Psoas muscle (tissue), 8 donors: ENCODE measurements around the gene CLIP3. TPM values are rescaled to one million over a fixed set of nuclear protein-coding genes. Genes with fewer than 3 reads are reported as not detected.

Source experiments
- ATAC-seq, 4 donors: fragments of 200-7000 bp; cut with Tn5 transposase; one replicate each; pipeline ENCODE4 v1.9.1; 2020; ENCODE audit warnings: moderate library complexity in 3 of 4, mild to moderate bottlenecking in 2 of 4
- DNase-seq, 2 donors: peaks; one replicate each; pipeline ENCODE4 v3.0.0-alpha.2; 2020
- H3K27ac ChIP-seq: fragments of 200-600 bp; one replicate; pipeline ENCODE4 v1.8.0; 2022
- H3K27me3 ChIP-seq, 3 donors: fragments of 200-600 bp in 1 of 3; one replicate each; pipeline versions ENCODE4 v1.6.1 to v1.8.0; 2013 to 2022; ENCODE audit warnings: low read length in 2 of 3, mild to moderate bottlenecking in 2 of 3, moderate library complexity in 1 of 3; ENCODE audit not compliant: insufficient read depth in 3 of 3
- H3K36me3 ChIP-seq, 2 donors: fragments of 200-600 bp in 1 of 2; one replicate each; pipeline versions ENCODE4 v1.6.1 to v1.8.0; 2013 to 2022; ENCODE audit warnings: low read depth in 1 of 2, mild to moderate bottlenecking in 1 of 2, moderate library complexity in 1 of 2; ENCODE audit not compliant: insufficient read depth in 1 of 2
- H3K4me1 ChIP-seq: fragments of 200-600 bp; one replicate; pipeline ENCODE4 v1.8.0; 2022
- H3K4me3 ChIP-seq: fragments of 200-600 bp; one replicate; pipeline ENCODE4 v1.8.0; 2022; ENCODE audit warnings: mild to moderate bottlenecking
- H3K9me3 ChIP-seq: fragments of 200-600 bp; one replicate; pipeline ENCODE4 v1.8.0; 2022
- CTCF ChIP-seq: fragments of 200-600 bp; IDR thresholded peaks from one replicate; pipeline ENCODE4 v1.8.0; 2022; ENCODE audit warnings: antibody characterized with exemption
- WGBS, 3 donors: extraction: QIAGEN DNeasy Blood & Tissue Kit; methylation state at CpG; one replicate each; pipeline versions ENCODE4 v1.1.6 to v1.1.7; 2013; 5-methylcytosine and 5-hydroxymethylcytosine counted together
- intact Hi-C, 2 donors: fragments of 100-400 bp; cut with DNase I; formaldehyde crosslinking; loops; one replicate each; pipeline versions ENCODE4 v1.11.0 to v1.14.2; 2022
- polyA plus RNA-seq, 3 donors: library from polyadenylated mRNA; stranded (reverse); fragments of 200-250 nt; gene quantifications; one replicate each; pipeline ENCODE4 v1.2.3, GENCODE V29; 2013
- total RNA-seq, 4 donors: library from RNA; stranded (reverse); fragmentation: NEBNext Ultra II Directional in 2 of 4; extraction: Animal tissue kit (Norgen Biotek cat#: 25700) in 2 of 4; gene quantifications; one replicate each; pipeline versions ENCODE4 v1.2.1 to v1.2.4, GENCODE V29; 2021 to 2023
- donor health status: healthy with polysubstance abuse.
- donor health status: DM: no; HTN: no; CAD: no; lungs with moderate emphysema.
- donor health status: Bipolar disorder and iron deficiency.
- donor health status: healthy.
- donor health status: DM: yes; HTN: yes; CAD: no.
- donor health status: DM: no; HTN: no; CAD: no.
- donor health status: DM: no; HTN: no; CAD: no.
- donor health status: DM: yes; HTN: yes; CAD: no.

Gene CLIP3
- total and polyA plus RNA-seq, 7 donors, result 0.51 to 3.9 (median 1.2) TPM

- Histone ChIP-seq H3K4me1 (peaks cover 9% of the 10 kb centered on the region), H3K4me3 (no peak overlapping the region), H3K27ac (no peak overlapping the region), H3K27me3 (no peaks in the 10 kb centered on the region), H3K9me3 (no peaks in the 10 kb centered on the region), H3K36me3 (no peaks in the 10 kb centered on the region)
- WGBS, 3 donors, result 83 to 91% (median 88%) methylated on average over 2 of the region's 2 CpGs
- ATAC-seq, result no peak
- no peak for DNase-seq
- intact Hi-C loops, result loop anchor here in 1 of 2 donors (5.0 kb wide), 1 partner anchor 41 kb away; no protein-coding TSS in a partner anchor
- no peak for TF ChIP-seq CTCF
These were observed 28.7 kb upstream of the CLIP3 start for GRCh38 chr19:36061367-36061766.

DNA sequence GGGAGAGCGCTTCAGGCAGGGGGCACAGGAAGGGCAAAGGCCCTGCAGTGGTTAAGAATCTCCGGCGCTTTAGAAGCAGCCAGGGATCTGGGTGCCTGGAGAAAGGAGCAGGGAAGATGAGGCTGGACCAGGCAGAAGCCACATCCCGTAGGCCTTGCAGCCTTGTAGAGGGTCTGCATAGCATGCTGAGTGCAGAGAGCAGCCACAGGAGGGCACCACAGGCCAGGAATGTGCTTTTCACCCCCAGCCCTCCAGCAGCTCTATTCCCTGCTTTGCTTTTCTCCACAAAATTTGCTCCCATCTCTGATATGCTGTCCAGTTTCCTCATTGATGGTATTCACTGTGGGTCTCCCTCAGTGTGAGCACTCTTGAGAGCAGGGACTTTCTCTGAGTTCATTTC is 27.8 kb upstream of the CLIP3 start:
- WGBS, 3 donors, result 72 to 81% (median 74%) methylated on average over 4 of the region's 4 CpGs
- Histone ChIP-seq H3K4me1 (peaks cover 13% of the 10 kb centered on the region), H3K9me3 (no peaks in the 10 kb centered on the region), H3K4me3 (no peak overlapping the region), H3K36me3 (no peaks in the 10 kb centered on the region), H3K27ac (no peak overlapping the region), H3K27me3 (no peaks in the 10 kb centered on the region)
- DNase-seq (peak; percentile 31 to 70), ATAC-seq (peak; percentile 61 to 95 (median 84))
- intact Hi-C loops, result loop anchor here in 1 of 2 donors (5.0 kb wide), 1 partner anchor 42 kb away; no protein-coding TSS in a partner anchor
- peak; percentile 57 for TF ChIP-seq CTCF

- intact Hi-C loops, result loop anchor here in 1 of 2 donors (5.0 kb wide), 1 partner anchor 53 kb away; the partner anchor contains the start of genes OVOL3 and POLR2I
- Histone ChIP-seq H3K36me3 (no peaks in the 10 kb centered on the region), H3K4me3 (no peak overlapping the region), H3K27me3 (no peaks in the 10 kb centered on the region), H3K27ac (peak overlapping the region; percentile 53), H3K4me1 (peaks cover 19% of the 10 kb centered on the region), H3K9me3 (no peaks in the 10 kb centered on the region)
- ATAC-seq (no peak), DNase-seq (no peak)
- no peak for TF ChIP-seq CTCF
- 46 to 56% (median 47%) methylated on average over 6 of the region's 6 CpGs for WGBS, 3 donors
These were observed 26.7 kb upstream of the CLIP3 start for GRCh38 chr19:36059180-36059910.

GRCh38 chr19:36058481-36059179 is 26.0 kb upstream of the CLIP3 start:
- Histone ChIP-seq H3K27ac (peak overlapping the region; percentile 53), H3K4me1 (peaks cover 19% of the 10 kb centered on the region), H3K4me3 (no peak overlapping the region), H3K9me3 (no peaks in the 10 kb centered on the region), H3K36me3 (no peaks in the 10 kb centered on the region), H3K27me3 (no peaks in the 10 kb centered on the region)
- 58 to 69% (median 65%) methylated on average over 12 of the region's 12 CpGs for WGBS, 3 donors
- intact Hi-C loops, result loop anchor here in 1 of 2 donors (5.0 kb wide), 1 partner anchor 54 kb away; the partner anchor contains the start of genes OVOL3 and POLR2I
- no peak for TF ChIP-seq CTCF
- ATAC-seq (no peak), DNase-seq (no peak)
